Measurements from ENCODE around the gene BRME1.

DNA sequence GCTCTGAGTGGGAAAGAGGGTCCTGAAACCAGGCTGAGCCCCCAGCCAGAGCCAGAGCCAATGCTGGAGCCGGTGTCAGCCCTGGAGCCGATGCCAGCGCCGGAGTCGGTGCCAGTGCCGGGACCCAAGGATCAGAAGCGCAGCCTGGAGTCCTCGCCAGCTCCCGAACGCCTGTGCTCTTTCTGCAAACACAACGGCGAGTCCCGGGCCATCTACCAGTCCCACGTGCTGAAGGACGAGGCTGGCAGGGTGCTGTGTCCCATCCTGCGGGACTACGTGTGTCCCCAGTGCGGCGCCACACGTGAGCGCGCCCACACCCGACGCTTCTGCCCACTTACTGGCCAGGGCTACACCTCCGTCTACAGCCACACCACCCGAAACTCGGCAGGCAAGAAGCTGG lies 28.6 kb downstream of the BRME1 start:
- TF ChIP-seq, protein P1, sequence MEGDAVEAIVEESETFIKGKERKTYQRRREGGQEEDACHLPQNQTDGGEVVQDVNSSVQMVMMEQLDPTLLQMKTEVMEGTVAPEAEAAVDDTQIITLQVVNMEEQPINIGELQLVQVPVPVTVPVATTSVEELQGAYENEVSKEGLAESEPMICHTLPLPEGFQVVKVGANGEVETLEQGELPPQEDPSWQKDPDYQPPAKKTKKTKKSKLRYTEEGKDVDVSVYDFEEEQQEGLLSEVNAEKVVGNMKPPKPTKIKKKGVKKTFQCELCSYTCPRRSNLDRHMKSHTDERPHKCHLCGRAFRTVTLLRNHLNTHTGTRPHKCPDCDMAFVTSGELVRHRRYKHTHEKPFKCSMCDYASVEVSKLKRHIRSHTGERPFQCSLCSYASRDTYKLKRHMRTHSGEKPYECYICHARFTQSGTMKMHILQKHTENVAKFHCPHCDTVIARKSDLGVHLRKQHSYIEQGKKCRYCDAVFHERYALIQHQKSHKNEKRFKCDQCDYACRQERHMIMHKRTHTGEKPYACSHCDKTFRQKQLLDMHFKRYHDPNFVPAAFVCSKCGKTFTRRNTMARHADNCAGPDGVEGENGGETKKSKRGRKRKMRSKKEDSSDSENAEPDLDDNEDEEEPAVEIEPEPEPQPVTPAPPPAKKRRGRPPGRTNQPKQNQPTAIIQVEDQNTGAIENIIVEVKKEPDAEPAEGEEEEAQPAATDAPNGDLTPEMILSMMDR (conservative IDR thresholded peaks at IDR 0.05), result no peak
- no peak for TF ChIP-seq EZH2 (IDR thresholded peaks at IDR 0.05; ENCODE audit: low read depth)
